Measurements from ENCODE around the gene TMEM184A.

The TMEM184A gene

DNA sequence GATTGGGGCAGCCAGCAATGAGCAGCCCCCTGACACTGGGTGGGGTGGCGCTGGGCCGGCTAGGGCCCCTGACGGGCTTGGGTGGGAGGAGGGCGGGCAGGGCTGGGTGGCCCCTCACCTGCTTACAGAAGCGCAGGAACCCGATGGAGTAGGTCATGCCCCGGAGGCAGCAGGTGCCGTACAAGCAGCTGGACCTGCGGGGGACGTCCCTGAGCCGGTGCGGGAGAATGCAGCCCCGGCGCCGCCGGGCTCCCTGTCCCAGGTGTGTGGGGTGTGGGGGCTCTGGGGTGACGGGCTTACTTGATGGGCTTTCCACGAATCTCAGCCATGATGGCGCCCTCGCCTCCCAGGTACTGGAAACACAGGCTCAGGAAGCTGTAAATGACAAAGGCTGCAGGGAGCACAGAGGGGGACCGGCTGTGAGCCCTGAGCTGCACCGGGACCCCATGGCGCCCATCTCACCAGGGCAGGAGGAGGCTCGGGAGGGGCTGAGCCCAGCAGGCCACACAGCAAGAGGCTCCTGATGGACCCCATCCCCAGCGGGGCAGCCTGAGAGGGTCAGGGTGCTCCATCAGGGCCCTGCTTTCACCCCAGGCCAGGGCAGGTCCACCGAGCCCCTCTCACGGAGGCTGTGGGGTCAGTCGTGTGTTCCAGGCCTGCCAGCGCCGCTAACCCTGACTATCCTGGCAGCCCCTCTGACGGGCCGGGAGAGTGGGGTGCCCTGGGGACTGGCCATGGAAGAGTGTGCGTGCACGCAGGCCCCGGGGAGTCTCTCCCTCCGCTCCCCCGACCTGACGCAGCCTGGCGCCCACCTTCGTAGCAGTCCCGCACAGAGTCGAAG lies 5.8 kb downstream of the TMEM184A start:
- no peak for DNase-seq

DNA sequence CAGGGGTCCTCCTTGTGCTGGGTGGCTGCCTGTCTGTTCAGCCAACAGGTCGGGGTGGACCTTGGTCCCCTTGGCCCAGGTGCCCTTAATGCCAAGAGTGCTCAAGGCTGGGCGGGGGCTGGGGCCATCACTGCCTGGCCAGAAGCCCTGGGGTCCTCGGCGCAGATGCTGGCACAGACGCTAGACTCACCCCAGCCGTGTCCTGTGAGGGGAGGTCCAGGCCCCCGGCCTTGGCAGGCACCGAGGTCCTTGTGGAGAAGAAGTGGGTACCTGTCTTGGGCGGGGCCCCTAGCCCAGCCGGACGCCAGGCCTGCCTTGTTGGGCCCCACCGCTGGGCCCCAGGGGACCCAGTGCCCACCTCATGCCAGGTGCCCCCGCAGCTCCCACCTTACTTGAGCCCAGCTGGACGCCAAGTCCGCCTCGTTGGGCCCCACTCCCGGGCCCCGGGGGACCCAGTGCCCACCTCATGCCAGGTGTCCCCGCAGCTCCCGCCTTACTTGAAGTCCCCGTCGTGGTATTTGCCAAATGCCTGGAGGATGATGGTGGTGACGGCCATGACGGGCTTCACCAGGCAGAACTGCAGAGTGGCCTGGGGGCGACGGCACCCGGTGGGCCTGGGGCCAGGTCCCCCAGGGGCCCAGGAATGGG lies 6.5 kb downstream of the TMEM184A start:
- no peak for DNase-seq

DNA sequence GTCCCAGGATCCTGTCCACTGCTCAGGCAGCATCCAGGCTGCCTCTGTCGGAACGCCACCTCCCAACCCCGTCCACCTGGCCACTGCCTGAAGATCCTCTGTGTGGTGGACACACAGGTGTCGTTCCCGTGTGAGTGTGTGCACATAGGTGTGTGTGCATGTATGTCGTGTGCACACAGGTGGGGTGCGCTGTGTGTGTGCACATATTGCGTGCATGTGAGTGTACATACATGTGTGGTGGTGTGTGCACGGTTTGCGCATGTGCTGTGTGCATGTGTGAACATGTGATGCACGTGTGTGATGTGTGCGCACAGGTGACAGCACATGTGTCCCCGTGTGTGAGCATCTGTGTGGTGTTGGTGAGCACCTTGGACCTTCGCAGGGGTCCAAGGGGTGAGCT lies 7.1 kb downstream of the TMEM184A start:
- DNase-seq: no peak

DNA sequence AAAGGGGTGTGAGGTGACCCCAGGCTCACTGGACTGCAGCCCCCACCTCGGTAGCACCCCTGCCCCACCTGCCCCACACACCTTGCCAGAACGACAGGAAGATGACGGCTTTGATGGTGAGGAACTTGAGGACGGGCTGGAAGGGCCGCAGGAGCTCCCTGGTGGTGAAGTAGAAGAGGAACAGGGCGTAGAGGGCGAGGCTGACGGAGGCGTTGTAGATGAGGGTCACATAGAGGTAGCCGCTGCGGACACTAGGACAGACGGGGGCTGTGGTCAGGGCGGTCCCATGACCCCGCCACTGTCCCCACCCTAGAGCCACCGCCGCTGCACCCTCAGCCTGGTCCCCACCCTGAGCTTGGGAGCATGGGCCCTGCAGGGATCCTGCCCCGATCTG lies 7.6 kb downstream of the TMEM184A start:
- DNase-seq: no peak

DNA sequence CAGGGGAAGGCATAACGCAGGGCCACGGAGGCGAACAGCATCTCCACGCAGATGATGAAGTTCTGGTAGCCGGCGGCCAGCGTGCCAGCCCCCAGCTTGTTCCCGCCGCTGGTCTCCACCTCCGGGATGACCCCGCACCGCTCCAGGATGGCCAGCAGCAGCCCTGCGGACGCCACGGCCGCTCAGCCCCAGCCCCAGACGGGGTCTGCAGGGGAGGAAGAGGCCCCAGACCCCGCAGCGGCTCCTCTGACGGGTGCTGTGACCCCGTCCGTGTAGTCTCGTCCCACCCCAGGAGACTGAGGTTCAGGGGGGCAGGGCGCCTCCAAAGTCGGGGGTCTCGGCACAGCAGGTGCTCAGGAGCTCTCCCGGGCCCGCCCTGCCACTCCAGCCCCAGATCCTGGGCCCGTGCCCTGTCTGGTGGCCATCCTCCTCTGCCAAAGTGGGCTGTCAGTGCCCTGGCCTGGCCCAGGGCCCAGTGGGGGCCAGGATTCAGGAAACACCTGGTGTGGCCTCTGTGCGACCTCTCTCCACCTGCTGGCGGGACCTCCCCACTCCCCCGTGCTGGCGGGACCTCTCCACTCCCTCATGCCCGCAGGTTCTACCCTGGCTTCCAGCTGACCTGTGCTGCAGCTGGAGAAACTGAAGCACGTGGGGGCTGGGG lies 8.1 kb downstream of the TMEM184A start:
- DNase-seq: no peak

DNA sequence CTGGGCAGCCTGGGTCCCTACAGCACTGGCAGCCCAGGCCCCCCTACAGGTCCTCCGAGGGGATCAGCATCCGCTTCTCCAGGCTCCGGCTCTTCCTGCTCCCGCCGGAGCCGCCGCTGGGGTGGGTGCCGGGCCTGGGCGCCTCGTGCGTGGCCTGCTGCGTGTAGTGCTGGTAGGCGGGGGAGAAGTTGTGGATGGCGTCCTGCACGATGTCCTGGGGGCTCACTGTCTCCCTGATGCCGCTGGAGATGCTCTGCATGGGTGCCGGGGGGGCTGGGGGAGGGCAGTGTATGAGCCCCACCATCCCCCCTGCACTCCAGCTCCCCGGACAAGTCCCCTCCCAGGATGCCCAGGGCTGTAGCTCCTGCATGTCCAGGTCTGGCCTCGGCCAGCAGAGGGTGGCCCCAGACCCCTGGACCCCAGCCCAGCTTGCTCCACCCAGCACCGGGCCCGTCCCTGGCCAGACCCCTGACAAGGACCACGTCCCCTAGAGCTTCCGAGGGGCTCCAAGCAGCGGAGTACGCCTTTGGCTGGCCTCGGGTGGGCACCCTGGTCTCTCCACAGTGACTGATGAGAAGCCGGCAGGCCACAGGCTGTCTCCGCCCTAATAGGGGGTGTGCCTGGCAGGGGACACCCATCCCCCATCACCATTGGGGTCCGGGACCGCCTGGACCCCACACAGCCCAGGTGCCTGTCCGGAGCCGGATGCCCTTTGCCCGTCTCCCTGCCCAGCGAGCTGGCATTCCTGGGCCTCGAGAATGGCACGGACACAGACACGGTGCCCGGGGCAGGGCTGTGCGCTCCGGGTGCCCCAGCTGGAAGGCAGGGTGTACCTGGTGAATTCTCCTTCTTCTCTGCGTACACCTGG lies 8.9 kb downstream of the TMEM184A start:
- no peak for DNase-seq

DNA sequence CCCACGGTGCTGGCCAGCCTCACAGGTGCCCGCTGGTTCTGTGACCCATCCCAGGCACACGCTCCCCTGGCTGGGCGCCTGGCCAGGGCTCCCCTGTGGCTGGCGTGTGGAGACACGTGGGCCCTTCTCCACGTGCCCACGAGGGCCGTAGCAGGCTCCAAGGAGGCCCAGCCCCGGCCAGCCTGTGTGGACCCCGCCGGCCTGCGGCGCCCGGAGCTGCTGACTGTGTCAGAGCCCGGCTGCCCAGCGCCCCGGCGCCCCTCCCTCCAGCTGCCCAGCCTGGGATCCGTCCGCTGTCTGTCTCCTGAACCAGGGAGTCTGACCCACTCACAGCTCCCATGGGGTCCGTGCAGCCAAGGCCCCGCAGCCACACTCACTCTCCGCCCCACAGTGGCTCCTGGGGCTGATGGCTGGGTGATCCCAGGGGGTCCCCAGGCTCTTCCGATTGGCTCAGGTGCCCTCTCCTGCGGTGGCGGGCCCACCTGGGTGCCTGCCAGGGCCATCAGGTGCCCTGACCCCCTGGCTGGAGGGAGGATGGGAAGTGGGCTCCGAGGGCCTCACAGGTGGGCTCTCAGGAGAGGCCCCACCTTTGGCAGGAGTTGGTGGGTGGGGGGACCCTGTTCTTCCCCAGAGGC lies 9.6 kb downstream of the TMEM184A start:
- DNase-seq: no peak

DNA sequence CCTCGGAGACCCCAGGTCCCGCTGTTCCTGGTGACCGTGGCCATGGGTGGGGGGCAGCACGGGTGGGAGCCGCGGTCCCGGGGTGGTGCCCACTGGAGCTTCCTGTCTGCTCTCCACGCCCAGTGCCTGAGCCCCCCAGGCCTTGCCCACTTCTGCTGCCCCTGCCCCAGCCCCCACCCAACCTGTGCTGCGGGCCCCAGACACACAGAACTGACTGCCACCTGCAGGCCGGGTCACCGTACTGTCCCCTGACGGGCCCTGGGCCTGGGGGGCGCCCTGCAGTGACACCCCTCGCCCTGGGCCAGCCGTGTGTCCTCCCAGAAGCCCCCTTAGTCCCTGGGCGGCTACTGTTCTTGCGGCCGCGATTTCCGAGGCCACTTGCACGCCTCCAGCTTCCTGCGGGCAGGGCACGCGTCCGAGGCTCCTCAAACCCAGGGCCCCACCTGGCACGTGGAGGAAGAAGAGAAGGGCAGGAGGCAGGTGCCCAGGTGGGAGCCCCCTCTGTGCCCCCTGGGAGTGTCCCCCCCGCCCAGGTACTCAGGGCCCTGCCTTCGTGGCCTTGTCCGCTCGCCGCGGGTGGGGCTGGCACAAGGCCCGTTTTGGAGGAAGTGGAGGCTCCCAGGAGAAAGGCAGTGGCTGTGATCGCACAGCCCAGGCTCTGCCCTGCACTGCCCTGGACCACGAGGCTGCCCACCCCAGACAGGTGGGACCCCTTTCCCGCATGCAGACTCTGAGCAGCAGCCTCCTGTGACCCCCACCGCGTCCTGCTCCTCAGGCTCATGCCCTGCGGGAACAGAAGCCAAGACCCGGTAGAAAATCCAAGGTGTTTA lies 10.4 kb downstream of the TMEM184A start:
- no peak for DNase-seq

DNA sequence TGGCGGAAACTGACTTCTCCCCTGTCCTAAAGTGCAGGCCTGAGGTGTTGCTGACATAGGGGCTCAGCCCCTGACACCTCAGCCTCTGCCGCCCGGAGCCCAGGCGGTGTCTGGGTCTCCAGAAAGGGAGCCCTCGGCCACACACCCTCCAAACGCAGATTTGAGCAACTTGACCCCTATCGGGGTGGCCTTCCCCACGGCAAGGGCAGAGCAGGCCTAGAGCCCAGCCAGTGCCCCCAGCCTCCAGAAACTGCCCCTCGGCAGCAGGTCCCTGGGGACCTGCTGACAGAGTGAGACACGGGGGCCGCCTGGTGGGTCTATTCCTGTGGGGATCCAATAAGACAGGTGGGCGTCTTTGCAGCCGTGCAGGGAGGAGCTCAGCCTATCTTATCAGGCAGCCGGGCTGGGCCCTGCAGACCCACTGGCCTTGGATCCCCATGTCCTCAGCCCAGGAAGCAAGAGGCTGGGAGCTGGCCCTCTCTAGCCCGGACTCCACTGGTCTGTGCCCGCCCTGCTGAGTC lies 11.0 kb downstream of the TMEM184A start:
- no peak for DNase-seq

DNA sequence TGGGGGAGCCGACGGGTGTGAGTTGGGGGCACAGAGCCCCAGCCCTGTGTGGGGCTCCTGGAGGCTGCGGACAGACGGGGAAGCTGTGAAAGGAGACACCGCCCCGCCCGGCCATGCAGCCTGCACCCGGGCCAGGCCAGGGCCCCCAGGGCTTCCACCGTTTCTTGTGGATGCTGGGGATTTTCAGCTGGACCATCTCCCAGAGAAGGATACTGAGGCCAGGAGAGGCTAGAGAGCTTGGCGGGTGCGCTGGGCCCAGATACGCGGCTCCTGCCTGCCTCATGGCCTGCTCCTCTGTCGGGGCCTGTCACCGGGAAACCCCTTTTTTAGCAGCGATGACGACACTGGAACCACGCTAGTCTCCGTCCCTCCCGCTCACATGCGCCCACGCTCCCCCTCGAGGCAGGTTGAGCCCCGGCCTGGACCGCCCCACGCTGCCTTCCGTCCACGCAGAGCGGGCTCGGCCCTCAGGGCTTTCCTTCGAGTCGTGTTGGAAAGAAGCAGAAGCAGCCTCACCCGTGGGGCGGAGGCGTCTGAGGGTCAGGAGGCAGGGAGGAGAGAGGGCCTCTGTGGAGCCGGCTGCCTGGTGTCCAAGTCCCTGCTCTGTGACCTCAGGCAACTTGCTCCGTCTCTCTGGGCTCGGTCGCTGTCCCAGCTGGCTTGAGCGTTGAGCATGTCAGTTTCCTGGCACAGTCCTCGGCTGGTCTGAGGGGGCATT lies 11.7 kb downstream of the TMEM184A start:
- no peak for DNase-seq

DNA sequence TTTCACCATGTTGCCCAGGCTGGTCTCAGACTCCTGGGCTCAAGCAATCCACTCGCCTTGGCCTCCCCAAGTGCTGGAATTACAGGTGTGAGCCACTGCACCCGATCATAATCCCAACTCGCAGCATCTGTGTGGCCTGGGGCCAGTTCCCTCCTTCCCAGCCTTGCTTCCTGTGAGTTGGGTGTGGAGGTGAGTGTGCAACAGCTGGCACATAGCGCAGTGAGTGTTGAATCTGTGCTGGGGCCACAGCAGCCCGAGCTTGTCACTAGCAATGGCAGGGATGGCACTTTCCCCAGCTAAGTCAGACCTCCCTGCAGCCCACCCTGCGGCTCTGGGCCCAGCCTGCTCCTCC lies 12.2 kb downstream of the TMEM184A start:
- no peak for DNase-seq

DNA sequence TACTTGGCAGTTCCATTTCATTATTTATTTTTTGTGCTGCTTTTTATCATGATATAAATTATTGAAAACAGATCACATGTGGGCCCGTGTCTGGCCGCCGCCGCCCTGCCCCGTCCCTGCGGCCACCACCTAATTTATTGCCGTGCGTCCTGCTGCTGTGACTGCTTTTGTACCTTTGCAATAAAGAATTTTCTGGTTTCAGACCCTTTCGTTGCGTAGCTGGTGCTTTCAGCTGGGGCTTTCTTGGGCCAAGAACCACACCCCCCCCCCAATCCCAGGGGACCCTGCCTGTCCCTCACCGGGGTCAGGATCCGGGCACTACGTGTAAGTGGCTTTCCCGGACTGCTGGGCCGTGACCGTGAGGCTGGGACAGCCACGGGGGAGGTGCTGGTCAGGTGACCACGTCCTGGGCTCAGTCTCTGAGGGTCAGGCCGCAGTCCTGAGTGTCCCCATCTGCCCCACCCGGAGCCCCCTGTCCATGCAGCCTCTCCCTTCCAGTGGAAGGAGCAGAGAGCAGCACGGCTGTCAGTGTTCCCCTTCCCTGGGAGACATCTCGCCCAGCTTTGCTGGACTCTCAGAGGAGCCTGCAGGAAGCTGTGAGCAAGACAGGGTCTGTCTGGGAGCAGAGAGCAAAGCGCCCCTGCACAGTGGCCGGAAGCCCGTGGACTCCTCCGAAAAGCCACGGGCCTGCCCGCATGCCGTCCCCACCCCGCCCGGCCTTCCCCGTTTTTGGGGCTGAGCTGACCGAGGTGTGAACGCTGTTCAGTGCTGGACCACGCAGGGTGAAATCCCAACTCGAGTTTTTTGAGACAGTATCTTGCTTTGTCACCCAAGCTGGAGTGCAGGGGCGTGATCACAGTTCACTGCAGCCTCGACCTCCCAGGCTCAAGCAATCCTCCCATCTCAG lies 12.9 kb downstream of the TMEM184A start:
- no peak for DNase-seq

DNA sequence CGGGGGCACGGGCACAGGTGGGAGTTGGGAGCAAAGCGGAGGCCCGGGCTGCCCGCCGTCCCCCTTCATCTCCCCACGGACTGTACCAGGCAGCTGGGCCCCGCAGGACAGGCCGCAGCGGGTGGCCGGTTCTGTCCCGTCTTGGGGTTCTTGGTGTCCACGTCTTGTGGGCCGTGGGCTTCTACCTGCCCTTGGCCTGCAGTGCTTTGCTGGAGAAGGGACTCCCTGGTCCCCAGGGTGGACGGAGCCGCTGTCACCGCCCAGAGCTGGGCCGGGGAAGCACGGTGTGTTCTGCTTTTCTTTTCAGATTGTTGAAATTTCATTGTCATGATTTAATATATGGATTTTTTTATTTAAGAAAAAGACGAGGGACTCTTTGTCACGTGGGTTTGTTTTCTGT lies 13.7 kb downstream of the TMEM184A start:
- no peak for DNase-seq

DNA sequence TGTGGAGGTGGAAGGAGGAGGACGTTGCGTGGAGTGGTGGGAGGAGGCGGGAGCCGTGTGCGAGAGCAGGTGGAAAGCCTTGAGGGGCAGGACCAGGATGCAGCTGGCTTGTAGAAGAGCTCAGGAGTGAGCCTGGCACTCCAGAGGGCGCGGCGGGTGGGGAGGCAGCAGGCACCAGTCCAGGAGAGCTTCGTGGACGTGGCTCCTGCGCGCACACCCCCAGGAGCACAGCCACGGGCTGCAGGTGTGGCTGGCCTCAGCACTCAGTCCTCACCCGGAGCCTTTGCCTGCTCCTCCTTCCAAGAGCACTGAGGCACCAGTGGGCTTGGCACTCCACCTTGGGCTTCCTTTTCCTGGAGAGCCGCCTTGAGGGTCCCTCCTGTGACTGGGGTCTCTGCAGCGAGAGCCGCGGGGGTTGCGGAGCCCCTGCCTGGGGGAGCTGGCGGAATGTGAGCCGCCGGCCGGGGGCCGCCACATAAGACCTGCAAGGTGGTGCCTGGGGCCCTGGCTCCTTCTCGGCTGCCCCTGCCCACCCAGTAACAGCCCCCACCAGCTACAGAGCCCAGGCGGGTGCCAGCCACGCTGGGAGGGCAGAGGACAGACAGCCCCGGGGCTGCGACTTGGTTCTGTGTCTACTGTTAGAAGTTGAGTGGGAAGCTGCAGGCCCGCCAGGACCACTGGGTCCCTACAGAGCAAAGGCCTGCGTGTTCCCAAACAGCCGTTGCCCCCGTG lies 14.4 kb downstream of the TMEM184A start:
- DNase-seq: no peak

DNA sequence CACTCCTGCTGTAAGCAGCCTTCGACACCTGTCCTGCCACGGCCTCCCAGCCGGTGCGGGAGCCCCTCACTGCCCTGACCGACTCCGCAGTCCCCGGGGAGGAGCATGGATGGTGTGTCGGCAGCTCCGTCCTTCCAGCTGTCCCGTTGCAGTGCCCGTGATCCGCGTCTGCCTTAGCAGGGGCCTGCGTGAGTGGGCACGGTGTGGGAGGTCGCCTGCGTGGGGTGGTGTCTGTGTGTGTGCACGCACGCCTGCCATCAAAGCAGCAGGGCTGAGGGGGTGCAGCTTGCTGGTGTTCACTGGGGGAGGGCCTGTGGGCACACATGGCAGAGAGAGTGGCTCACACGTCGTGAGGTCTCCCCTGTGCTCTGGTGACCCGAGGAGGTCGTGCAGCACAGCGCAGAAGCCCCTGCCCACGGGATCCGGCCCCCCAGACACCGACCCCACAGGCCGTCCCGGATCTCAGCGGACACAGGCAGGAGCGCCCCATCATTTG lies 15.2 kb downstream of the TMEM184A start:
- no peak for DNase-seq

DNA sequence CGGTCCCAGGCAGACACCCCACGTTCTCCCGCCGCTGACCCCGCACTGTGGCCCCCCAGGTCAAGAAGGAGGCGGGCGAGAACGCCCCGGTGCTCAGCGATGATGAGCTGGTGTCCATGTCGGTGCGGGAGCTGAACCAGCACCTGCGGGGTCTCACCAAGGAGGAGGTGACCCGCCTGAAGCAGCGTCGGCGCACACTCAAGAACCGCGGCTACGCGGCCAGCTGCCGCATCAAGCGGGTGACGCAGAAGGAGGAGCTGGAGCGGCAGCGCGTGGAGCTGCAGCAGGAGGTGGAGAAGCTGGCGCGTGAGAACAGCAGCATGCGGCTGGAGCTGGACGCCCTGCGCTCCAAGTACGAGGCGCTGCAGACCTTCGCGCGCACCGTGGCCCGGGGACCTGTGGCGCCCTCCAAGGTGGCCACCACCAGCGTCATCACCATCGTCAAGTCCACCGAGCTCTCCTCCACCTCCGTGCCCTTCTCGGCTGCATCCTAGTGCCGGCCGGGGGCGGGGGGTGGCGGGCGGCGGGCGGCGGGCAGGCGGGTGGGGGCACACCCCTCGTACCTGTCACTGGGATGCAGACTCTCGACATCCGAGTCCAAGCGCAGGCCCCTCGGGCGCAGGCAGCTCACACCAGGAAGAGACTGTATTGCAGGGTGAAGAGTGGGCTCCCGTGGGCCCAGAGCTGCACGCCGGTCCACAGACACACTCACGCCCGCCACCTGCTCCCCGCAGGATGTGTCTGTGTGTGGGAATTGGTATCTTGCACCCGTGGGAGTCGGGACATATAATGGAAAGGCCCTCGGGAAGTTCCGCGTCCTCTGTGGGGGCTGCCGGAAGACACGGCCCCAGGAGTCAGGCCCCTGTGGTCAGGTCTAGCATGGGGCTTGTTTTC lies 15.9 kb downstream of the TMEM184A start:
- DNase-seq: no peak

DNA sequence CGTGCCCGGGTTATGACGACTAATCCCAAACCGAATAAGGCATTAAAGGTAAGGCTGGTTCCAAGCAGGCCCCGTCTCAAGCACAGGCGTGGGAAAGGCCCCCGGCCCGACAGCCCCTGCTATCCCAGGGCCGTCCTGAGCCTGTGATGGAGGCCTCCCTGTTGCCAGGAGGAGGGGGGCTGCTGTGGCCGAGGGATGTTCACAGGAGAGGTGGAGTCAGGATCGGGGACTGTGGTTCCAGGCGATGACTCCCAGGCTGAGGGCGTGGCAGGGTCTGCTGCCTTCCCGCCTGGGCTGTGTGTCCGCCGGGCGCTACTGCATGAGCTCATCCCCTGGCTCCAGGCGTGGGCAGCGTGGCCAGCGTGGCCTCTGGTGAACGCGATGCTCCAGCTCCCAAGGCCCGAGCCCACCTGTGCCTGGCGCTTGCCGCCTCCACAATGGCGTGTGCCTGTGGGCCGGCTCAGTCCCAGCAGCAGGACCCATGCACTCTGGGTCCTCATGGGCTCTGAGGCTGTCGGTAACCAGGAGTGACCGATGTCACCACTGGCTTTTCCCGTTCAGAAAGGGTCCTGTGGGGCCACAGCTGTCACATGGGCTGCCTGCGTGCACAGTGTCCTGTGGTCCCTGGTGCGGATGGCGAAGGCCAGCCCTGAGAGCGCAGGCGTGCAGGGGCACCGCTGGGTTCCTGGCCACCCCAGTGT lies 16.7 kb downstream of the TMEM184A start:
- DNase-seq: no peak

Measured in NCI-H510A (cell line).